ENCODE results near the gene ZSCAN4. TPM values are rescaled to one million over a fixed set of nuclear protein-coding genes. Genes with fewer than 3 reads are reported as not detected.

ZSCAN4 gene
- total RNA-seq, 2 donors from 2014 or later = not detected

- peak; percentile 22 to 52 (median 36) for DNase-seq
- intact Hi-C loops (cut with DNase I) = no loop called here
- Histone ChIP-seq H3K27me3 (peaks cover 0 to 7% of the 10 kb centered on the region in 2 donors), H3K9me3 (no peaks in the 10 kb centered on the region), H3K4me3 (peak overlapping the region in 1 of 2 donors; percentile 38), H3K27ac (peak overlapping the region in 2 of 4 donors; percentile 10 to 26), H3K36me3 (replicated peaks in 1 of 2; ENCODE audit: insufficient read depth in 1 of 2, low read depth in 2 of 2) (no peaks in the 10 kb centered on the region), H3K4me1 (peaks cover 10% of the 10 kb centered on the region)
- TF ChIP-seq, protein P1, sequence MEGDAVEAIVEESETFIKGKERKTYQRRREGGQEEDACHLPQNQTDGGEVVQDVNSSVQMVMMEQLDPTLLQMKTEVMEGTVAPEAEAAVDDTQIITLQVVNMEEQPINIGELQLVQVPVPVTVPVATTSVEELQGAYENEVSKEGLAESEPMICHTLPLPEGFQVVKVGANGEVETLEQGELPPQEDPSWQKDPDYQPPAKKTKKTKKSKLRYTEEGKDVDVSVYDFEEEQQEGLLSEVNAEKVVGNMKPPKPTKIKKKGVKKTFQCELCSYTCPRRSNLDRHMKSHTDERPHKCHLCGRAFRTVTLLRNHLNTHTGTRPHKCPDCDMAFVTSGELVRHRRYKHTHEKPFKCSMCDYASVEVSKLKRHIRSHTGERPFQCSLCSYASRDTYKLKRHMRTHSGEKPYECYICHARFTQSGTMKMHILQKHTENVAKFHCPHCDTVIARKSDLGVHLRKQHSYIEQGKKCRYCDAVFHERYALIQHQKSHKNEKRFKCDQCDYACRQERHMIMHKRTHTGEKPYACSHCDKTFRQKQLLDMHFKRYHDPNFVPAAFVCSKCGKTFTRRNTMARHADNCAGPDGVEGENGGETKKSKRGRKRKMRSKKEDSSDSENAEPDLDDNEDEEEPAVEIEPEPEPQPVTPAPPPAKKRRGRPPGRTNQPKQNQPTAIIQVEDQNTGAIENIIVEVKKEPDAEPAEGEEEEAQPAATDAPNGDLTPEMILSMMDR (IDR thresholded peaks at IDR 0.05) = no peak
- TF ChIP-seq POLR2A (IDR thresholded peaks at IDR 0.05) = no peak
- WGBS, 2 donors = 3 to 4% methylated on average over 38 to 62 of the region's 64 CpGs
- peak; percentile 71 for ATAC-seq
These were observed 4.2 kb upstream of the ZSCAN4 start for GRCh38 chr19:57664269-57665127.

- Histone ChIP-seq H3K9me3 (no peaks in the 10 kb centered on the region), H3K36me3 (replicated peaks in 1 of 2; ENCODE audit: insufficient read depth in 1 of 2, low read depth in 2 of 2) (no peaks in the 10 kb centered on the region), H3K4me1 (peaks cover 10% of the 10 kb centered on the region), H3K4me3 (no peak overlapping the region), H3K27ac (no peak overlapping the region), H3K27me3 (peaks cover 0 to 7% of the 10 kb centered on the region in 2 donors)
- no peak for TF ChIP-seq POLR2A (IDR thresholded peaks at IDR 0.05)
- TF ChIP-seq, protein P1 (IDR thresholded peaks at IDR 0.05) = no peak
- ATAC-seq (no peak), DNase-seq (no peak)
- WGBS, 2 donors = 66 to 72% methylated on average over 9 of the region's 9 CpGs
- intact Hi-C loops (cut with DNase I) = no loop called here
These were observed 3.4 kb upstream of the ZSCAN4 start for GRCh38 chr19:57665261-57665806.

- WGBS, 2 donors = 89 to 90% methylated on average over 1 of the region's 1 CpG
- intact Hi-C loops (cut with DNase I) = no loop called here
These were observed 1.5 kb upstream of the ZSCAN4 start for GRCh38 chr19:57667228-57667627.

GRCh38 chr19:57671124-57671895, 2.6 kb downstream of the ZSCAN4 start:
- H3K4me3 ChIP-seq = no peak overlapping the region
- no peak for TF ChIP-seq POLR2A (IDR thresholded peaks at IDR 0.05)
- TF ChIP-seq, protein P1 (IDR thresholded peaks at IDR 0.05) = no peak
- no peak for DNase-seq
- H3K4me1 ChIP-seq = no peaks in the 10 kb centered on the region
- no peak for ATAC-seq
- WGBS, 2 donors = 45 to 58% methylated on average over 7 of the region's 7 CpGs
- intact Hi-C loops (cut with DNase I) = no loop called here
- no peaks in the 10 kb centered on the region for H3K36me3 ChIP-seq (replicated peaks in 1 of 2; ENCODE audit: insufficient read depth in 1 of 2, low read depth in 2 of 2)
- no peak overlapping the region for H3K27ac ChIP-seq
- H3K9me3 ChIP-seq = peaks cover 0 to 4% (median 0%) of the 10 kb centered on the region in 3 donors
- H3K27me3 ChIP-seq = no peaks in the 10 kb centered on the region

More at GRCh38 chr19:57667228-57667627, 1.5 kb upstream of the ZSCAN4 start:
- H3K4me1 ChIP-seq = peaks cover 10% of the 10 kb centered on the region
- no peaks in the 10 kb centered on the region for H3K36me3 ChIP-seq (replicated peaks in 1 of 2; ENCODE audit: insufficient read depth in 1 of 2, low read depth in 2 of 2)
- TF ChIP-seq POLR2A (IDR thresholded peaks at IDR 0.05) = no peak
- TF ChIP-seq, protein P1 (IDR thresholded peaks at IDR 0.05) = no peak
- H3K9me3 ChIP-seq = no peaks in the 10 kb centered on the region
- ATAC-seq (no peak), DNase-seq (no peak)
- peaks cover 0 to 7% of the 10 kb centered on the region in 2 donors for H3K27me3 ChIP-seq
- no peak overlapping the region for H3K4me3 ChIP-seq
- H3K27ac ChIP-seq = no peak overlapping the region
